ENCODE measurements around the gene FBH1. TPM values are rescaled to one million over a fixed set of nuclear protein-coding genes. Genes with fewer than 3 reads are reported as not detected.
A peak's percentile ranks its signal among the peaks of the same experiment; 100 is the strongest.

Gene FBH1
- total and polyA plus RNA-seq, 9 of the 15 experiments (the other 6 are each of a cell fraction or from before 2014, with no cell fraction given): 13.4 to 108 (median 77.8) TPM

DNA sequence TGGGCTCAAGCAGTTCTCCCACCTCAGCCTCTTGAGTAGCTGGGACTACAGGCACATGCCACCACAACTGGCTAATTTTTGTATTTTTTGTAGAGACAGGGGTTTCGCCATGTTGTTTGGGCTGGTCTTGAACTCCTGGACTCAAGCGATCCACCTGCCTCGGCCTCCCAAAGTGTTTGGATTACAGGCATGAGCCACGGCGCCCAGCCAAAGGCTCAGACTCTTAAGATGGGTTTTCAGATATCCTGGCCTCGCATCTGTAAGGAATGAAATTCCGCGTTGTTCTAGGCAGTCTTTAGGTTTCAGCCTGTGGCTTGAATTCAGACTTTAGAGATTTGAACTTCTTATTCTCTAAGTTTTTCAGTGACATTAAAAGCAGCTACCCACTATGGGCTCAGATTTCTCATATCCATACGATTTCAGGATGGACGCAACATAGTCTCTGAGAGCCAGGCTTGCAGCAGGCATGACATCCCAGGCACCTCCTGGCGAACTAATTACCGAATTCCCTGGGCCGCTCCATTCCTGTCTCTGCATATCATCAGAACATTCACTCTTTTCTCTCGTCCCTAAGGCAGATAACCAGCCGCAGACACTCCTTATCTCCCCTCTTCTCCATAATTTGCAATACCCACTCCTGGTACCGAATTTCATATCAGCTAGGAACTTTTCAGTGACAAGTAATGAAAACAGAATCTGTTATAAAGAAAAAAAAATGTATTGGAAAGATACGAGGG, 57.6 kb downstream of the FBH1 start:
- Histone ChIP-seq H3K27me3 (ENCODE audit: control insufficient read depth in 2 of 2, insufficient read depth in 2 of 2, low read length in 2 of 2) (no peaks in the 10 kb centered on the region), H3K79me2 (ENCODE audit: control insufficient read depth, insufficient read depth, low read length) (no peaks in the 10 kb centered on the region), H3K4me2 (ENCODE audit: insufficient read depth, low read length) (no peak overlapping the region), H3K9me3 (replicated peaks; ENCODE audit: control insufficient read depth, insufficient read depth, low read depth, low read length) (no peaks in the 10 kb centered on the region), H3K27ac (ENCODE audit: extremely low read depth, low read depth, low read length) (no peak overlapping the region), H3K4me3 (no peak overlapping the region), H3K36me3 (ENCODE audit: control insufficient read depth, insufficient read depth, low read length) (peaks cover under 1% of the 10 kb centered on the region; the same call in 1 of the 3 replicates), H3K9ac (ENCODE audit: insufficient read depth in 1 of 2, low read depth in 2 of 2, low read length in 2 of 2) (no peak overlapping the region), H4K20me1 (replicated peaks; ENCODE audit: control insufficient read depth, insufficient read depth, low read length) (no peaks in the 10 kb centered on the region), H3K9me1 (ENCODE audit: control insufficient read depth, insufficient read depth, low read length) (no peaks in the 10 kb centered on the region), H3K4me1 (replicated peaks in 1 of 2; ENCODE audit: control insufficient read depth in 2 of 2, insufficient read depth in 2 of 2, low read length in 2 of 2) (peaks cover 9 to 26% of the 10 kb centered on the region in 2 experiments; a peak in 4 of 5 replicates), H2AFZ (ENCODE audit: low read depth, low read length) (no peak overlapping the region; the same call in 1 of the 2 replicates)
- no TSS peak for BruUV-seq (replicated peaks)
- ChIA-PET POLR2A (interaction anchor here (1.5 kb wide), 1 partner anchor 454 kb away, joined by 4 read pairs; no protein-coding TSS in a partner anchor), CTCF (ENCODE audit: low intra/inter-chr PET ratio) (interaction anchor here (4.1 kb wide), 1 partner anchor 141 kb away, joined by 47 read pairs; the partner anchor contains the start of gene RBM17)
- 49% methylated on average over 17 of the region's 17 CpGs for WGBS (ENCODE audit: insufficient coverage, low coverage, missing lambda C conversion rate)
- in situ Hi-C loops (cut with MboI) (loop anchor here (5.0 to 25.0 kb wide), 2 partner anchors 140 to 440 kb away; partner anchors contain the start of gene RBM17), intact Hi-C loops (cut with micrococcal nuclease) (loop anchor here (2.0 to 5.0 kb wide), 3 partner anchors 65 to 453 kb away; no protein-coding TSS in a partner anchor)
- FAIRE-seq (no peak), DNase-seq (ENCODE audit: extremely low read depth in 1 of 4, low spot score in 3 of 4) (no peak), ATAC-seq (no peak)
- TF ChIP-seq EGR1 (conservative IDR thresholded peaks at IDR 0.05) (no peak), SMAD2 (IDR thresholded peaks at IDR 0.05; ENCODE audit: low read depth, low read length) (no peak), CBFA2T3 (IDR thresholded peaks at IDR 0.05) (peak; percentile 46; the same call in 1 of the 2 replicates), PRPF4 (IDR thresholded peaks at IDR 0.05; ENCODE audit: insufficient read depth, low read depth, low read length, poor library complexity, severe bottlenecking) (no peak), ARID1B (IDR thresholded peaks at IDR 0.05) (peak; percentile 49; the same call in 1 of the 2 replicates), KAT8 (IDR thresholded peaks at IDR 0.05; ENCODE audit: low read depth) (no peak), DPF2 (IDR thresholded peaks at IDR 0.05) (peak; percentile 36; the same call in 1 of the 2 replicates), JUND (IDR thresholded peaks at IDR 0.05; ENCODE audit: borderline replicate concordance, low read depth, low read length) (peak; percentile 20; the same call in 1 of the 2 replicates), JUND (tag; IDR thresholded peaks at IDR 0.05; ENCODE audit: borderline replicate concordance, low read depth, low read length) (no peak), PURB (CRISPR knock-in tag; IDR thresholded peaks at IDR 0.05; ENCODE audit: low read depth) (no peak), SMARCA4 (IDR thresholded peaks at IDR 0.05) (peak; percentile 40; the same call in 1 of the 2 replicates), CTBP1 (IDR thresholded peaks at IDR 0.05; ENCODE audit: borderline replicate concordance) (peak; percentile 22; the same call in 1 of the 2 replicates)
- TF ChIP-seq, protein P1, sequence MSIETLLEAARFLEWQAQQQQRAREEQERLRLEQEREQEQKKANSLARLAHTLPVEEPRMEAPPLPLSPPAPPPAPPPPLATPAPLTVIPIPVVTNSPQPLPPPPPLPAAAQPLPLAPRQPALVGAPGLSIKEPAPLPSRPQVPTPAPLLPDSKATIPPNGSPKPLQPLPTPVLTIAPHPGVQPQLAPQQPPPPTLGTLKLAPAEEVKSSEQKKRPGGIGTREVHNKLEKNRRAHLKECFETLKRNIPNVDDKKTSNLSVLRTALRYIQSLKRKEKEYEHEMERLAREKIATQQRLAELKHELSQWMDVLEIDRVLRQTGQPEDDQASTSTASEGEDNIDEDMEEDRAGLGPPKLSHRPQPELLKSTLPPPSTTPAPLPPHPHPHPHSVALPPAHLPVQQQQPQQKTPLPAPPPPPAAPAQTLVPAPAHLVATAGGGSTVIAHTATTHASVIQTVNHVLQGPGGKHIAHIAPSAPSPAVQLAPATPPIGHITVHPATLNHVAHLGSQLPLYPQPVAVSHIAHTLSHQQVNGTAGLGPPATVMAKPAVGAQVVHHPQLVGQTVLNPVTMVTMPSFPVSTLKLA (conservative IDR thresholded peaks at IDR 0.05): no peak
- TF ChIP-seq, protein P2, sequence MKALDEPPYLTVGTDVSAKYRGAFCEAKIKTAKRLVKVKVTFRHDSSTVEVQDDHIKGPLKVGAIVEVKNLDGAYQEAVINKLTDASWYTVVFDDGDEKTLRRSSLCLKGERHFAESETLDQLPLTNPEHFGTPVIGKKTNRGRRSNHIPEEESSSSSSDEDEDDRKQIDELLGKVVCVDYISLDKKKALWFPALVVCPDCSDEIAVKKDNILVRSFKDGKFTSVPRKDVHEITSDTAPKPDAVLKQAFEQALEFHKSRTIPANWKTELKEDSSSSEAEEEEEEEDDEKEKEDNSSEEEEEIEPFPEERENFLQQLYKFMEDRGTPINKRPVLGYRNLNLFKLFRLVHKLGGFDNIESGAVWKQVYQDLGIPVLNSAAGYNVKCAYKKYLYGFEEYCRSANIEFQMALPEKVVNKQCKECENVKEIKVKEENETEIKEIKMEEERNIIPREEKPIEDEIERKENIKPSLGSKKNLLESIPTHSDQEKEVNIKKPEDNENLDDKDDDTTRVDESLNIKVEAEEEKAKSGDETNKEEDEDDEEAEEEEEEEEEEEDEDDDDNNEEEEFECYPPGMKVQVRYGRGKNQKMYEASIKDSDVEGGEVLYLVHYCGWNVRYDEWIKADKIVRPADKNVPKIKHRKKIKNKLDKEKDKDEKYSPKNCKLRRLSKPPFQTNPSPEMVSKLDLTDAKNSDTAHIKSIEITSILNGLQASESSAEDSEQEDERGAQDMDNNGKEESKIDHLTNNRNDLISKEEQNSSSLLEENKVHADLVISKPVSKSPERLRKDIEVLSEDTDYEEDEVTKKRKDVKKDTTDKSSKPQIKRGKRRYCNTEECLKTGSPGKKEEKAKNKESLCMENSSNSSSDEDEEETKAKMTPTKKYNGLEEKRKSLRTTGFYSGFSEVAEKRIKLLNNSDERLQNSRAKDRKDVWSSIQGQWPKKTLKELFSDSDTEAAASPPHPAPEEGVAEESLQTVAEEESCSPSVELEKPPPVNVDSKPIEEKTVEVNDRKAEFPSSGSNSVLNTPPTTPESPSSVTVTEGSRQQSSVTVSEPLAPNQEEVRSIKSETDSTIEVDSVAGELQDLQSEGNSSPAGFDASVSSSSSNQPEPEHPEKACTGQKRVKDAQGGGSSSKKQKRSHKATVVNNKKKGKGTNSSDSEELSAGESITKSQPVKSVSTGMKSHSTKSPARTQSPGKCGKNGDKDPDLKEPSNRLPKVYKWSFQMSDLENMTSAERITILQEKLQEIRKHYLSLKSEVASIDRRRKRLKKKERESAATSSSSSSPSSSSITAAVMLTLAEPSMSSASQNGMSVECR (CRISPR knock-in tag; IDR thresholded peaks at IDR 0.05): no peak
- TF ChIP-seq, protein P3, sequence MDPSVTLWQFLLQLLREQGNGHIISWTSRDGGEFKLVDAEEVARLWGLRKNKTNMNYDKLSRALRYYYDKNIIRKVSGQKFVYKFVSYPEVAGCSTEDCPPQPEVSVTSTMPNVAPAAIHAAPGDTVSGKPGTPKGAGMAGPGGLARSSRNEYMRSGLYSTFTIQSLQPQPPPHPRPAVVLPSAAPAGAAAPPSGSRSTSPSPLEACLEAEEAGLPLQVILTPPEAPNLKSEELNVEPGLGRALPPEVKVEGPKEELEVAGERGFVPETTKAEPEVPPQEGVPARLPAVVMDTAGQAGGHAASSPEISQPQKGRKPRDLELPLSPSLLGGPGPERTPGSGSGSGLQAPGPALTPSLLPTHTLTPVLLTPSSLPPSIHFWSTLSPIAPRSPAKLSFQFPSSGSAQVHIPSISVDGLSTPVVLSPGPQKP (CRISPR knock-in tag; IDR thresholded peaks at IDR 0.05): no peak

Measured in K562 (cell line).